GM19463 (cell line): Measurements from ENCODE around the gene BBS9.

Experiments used
- ATAC-seq: cut with Tn5 transposase; IDR thresholded peaks from one replicate; pipeline ENCODE4 v1.9.1; 2021; ENCODE audit warnings: mild to moderate bottlenecking, moderate library complexity; ENCODE audit not compliant: unreplicated experiment

The BBS9 gene

GRCh38 chr7:33536398-33537103 lies 407.2 kb downstream of the BBS9 start:
- ATAC-seq, result no peak

- no peak for ATAC-seq
These were observed 407.7 kb downstream of the BBS9 start for GRCh38 chr7:33537104-33537477.

GRCh38 chr7:33539198-33539597 lies 409.8 kb downstream of the BBS9 start:
- ATAC-seq, result no peak

- no peak for ATAC-seq
These were observed 410.5 kb downstream of the BBS9 start for GRCh38 chr7:33539659-33540400.

GRCh38 chr7:33547880-33548279 lies 418.5 kb downstream of the BBS9 start:
- no peak for ATAC-seq

GRCh38 chr7:33550363-33550762 lies 421.0 kb downstream of the BBS9 start:
- no peak for ATAC-seq

GRCh38 chr7:33550979-33551378 lies 421.6 kb downstream of the BBS9 start:
- ATAC-seq, result no peak

GRCh38 chr7:33554046-33554445 lies 424.7 kb downstream of the BBS9 start:
- ATAC-seq, result no peak

- no peak for ATAC-seq
These were observed 425.2 kb downstream of the BBS9 start for GRCh38 chr7:33554576-33554975.

GRCh38 chr7:33556472-33556871 lies 427.1 kb downstream of the BBS9 start:
- ATAC-seq, result no peak

- no peak for ATAC-seq
These were observed 429.4 kb downstream of the BBS9 start for GRCh38 chr7:33558549-33559323.

GRCh38 chr7:33559324-33559710 lies 430.0 kb downstream of the BBS9 start:
- ATAC-seq, result no peak

GRCh38 chr7:33562996-33563395 lies 433.6 kb downstream of the BBS9 start:
- ATAC-seq, result no peak

GRCh38 chr7:33563651-33564050 lies 434.3 kb downstream of the BBS9 start:
- no peak for ATAC-seq

- no peak for ATAC-seq
These were observed 448.8 kb downstream of the BBS9 start for GRCh38 chr7:33578166-33578565.

GRCh38 chr7:33578881-33579672 lies 449.7 kb downstream of the BBS9 start:
- ATAC-seq, result no peak

- ATAC-seq, result no peak
These were observed 450.3 kb downstream of the BBS9 start for GRCh38 chr7:33579673-33579960.

- no peak for ATAC-seq
These were observed 451.9 kb downstream of the BBS9 start for GRCh38 chr7:33581236-33581635.

GRCh38 chr7:33582104-33582503 lies 452.7 kb downstream of the BBS9 start:
- no peak for ATAC-seq

- ATAC-seq, result no peak
These were observed 453.2 kb downstream of the BBS9 start for GRCh38 chr7:33582533-33582932.

- ATAC-seq, result no peak
These were observed 460.5 kb downstream of the BBS9 start for GRCh38 chr7:33589911-33590310.
